Measurements from ENCODE around the gene DMD.

- no peak for TF ChIP-seq POLR2A (IDR thresholded peaks at IDR 0.05; ENCODE audit: low read length)
- TF ChIP-seq CTCF (IDR thresholded peaks at IDR 0.05), result no peak
- no peak for TF ChIP-seq RNF2 (IDR thresholded peaks at IDR 0.05; ENCODE audit: borderline replicate concordance, low read depth)
- no peak for TF ChIP-seq PBX3 (IDR thresholded peaks at IDR 0.05)
- TF ChIP-seq EP300 (IDR thresholded peaks at IDR 0.05), result no peak
- no peak for TF ChIP-seq MYC (IDR thresholded peaks at IDR 0.05; ENCODE audit: borderline replicate concordance, low read length)
- TF ChIP-seq USF2 (IDR thresholded peaks at IDR 0.05), result no peak
- TF ChIP-seq CHD2 (IDR thresholded peaks at IDR 0.05; ENCODE audit: low read length, partially characterized antibody), result no peak
- no peak for TF ChIP-seq MAX (IDR thresholded peaks at IDR 0.05)
- TF ChIP-seq HDAC2 (IDR thresholded peaks at IDR 0.05), result no peak
- no peak for TF ChIP-seq CBX2 (IDR thresholded peaks at IDR 0.05; ENCODE audit: borderline replicate concordance, low read depth)
- no peak for TF ChIP-seq CEBPB (IDR thresholded peaks at IDR 0.05)
- no peak for TF ChIP-seq E2F6 (IDR thresholded peaks at IDR 0.05; ENCODE audit: borderline replicate concordance, low read depth)
- TF ChIP-seq EHF (CRISPR knock-in tag; IDR thresholded peaks at IDR 0.05), result no peak
These were observed 1618.0 kb downstream of the DMD start for GRCh38 chrX:31593353-31593752.

Measured in A549 (cell line).